GOT3 (cell line): ENCODE measurements around the gene FAM53A.
"Not testable (repeated sequence)": the region's sequence is repeated elsewhere in the genome, so short reads cannot be mapped to it uniquely, and the experiment has no call there.

Experiments used
- DNase-seq: peaks from one replicate; lab custom pipeline; 2025; ENCODE audit warnings: mixed read lengths; lab: John Stamatoyannopoulos, UW

Gene FAM53A

GRCh38 chr4:1622238-1622637, 61.9 kb downstream of the FAM53A start:
- no peak for DNase-seq

- no peak for DNase-seq
Measured at GRCh38 chr4:1621526-1621925, 62.6 kb downstream of the FAM53A start.

GRCh38 chr4:1619151-1619672, 64.9 kb downstream of the FAM53A start:
- DNase-seq, result no peak

- no peak for DNase-seq
Measured at GRCh38 chr4:1618438-1618837, 65.7 kb downstream of the FAM53A start.

GRCh38 chr4:1616557-1616930, 67.6 kb downstream of the FAM53A start:
- no peak for DNase-seq

- no peak for DNase-seq
Measured at GRCh38 chr4:1615786-1616556, 68.1 kb downstream of the FAM53A start.

- DNase-seq, result no peak
Measured at GRCh38 chr4:1614854-1615595, 69.1 kb downstream of the FAM53A start.

- no peak for DNase-seq
Measured at GRCh38 chr4:1614502-1614853, 69.6 kb downstream of the FAM53A start.

- no peak for DNase-seq
Measured at GRCh38 chr4:1614049-1614448, 70.1 kb downstream of the FAM53A start.

GRCh38 chr4:1613099-1613495, 71.0 kb downstream of the FAM53A start:
- DNase-seq, result no peak

GRCh38 chr4:1612278-1613098, 71.6 kb downstream of the FAM53A start:
- no peak for DNase-seq

- DNase-seq, result no peak
Measured at GRCh38 chr4:1611501-1611870, 72.6 kb downstream of the FAM53A start.

GRCh38 chr4:1610791-1611500, 73.2 kb downstream of the FAM53A start:
- no peak for DNase-seq

- no peak for DNase-seq
Measured at GRCh38 chr4:1609901-1610790, 74.0 kb downstream of the FAM53A start.

GRCh38 chr4:1608821-1609500, 75.2 kb downstream of the FAM53A start:
- DNase-seq, result no peak

- no peak for DNase-seq
Measured at GRCh38 chr4:1608196-1608820, 75.8 kb downstream of the FAM53A start.

GRCh38 chr4:1607436-1608195, 76.5 kb downstream of the FAM53A start:
- not testable (repeated sequence) for DNase-seq

GRCh38 chr4:1604706-1605205, 79.4 kb downstream of the FAM53A start:
- DNase-seq, result no peak

GRCh38 chr4:1604181-1604705, 79.9 kb downstream of the FAM53A start:
- no peak for DNase-seq
